Gastrocnemius medialis (tissue), 4 donors: ENCODE data around the gene DISP2. TPM values are rescaled to one million over a fixed set of nuclear protein-coding genes. Genes with fewer than 3 reads are reported as not detected.

Experiments used
- ATAC-seq, 2 donors: fragments of 150-250 bp; one replicate each; pipeline ENCODE4 v1.9.1; 2016
- DNase-seq, 2 donors: peaks; one replicate each; pipeline ENCODE4 v3.0.0-alpha.2; 2019
- H3K27ac ChIP-seq, 4 donors: fragments of 200-600 bp; sonication (generic); 1 replicate in 1 of 4; 2 replicates in 3 of 4; pipeline ENCODE4 v1.5.1; 2016 to 2018; ENCODE audit warnings: mild to moderate bottlenecking in 2 of 4, moderate library complexity in 1 of 4
- H3K27me3 ChIP-seq, 3 donors: fragments of 200-600 bp; sonication (generic) in 2 of 3; 1 replicate in 1 of 3; 2 replicates in 2 of 3; pipeline versions ENCODE4 v1.5.1 to v1.6.0; 2016 to 2019; ENCODE audit warnings: mild to moderate bottlenecking in 1 of 3, moderate library complexity in 1 of 3
- H3K36me3 ChIP-seq, 2 donors: fragments of 200-600 bp; sonication (generic) in 1 of 2; one replicate each; pipeline ENCODE4 v1.5.1; 2017 to 2018
- H3K4me1 ChIP-seq, 2 donors: fragments of 200-600 bp; sonication (generic) in 1 of 2; one replicate each; pipeline ENCODE4 v1.5.1; 2016 to 2017; ENCODE audit warnings: mild to moderate bottlenecking in 2 of 2
- H3K4me3 ChIP-seq, 4 donors: fragments of 200-600 bp; sonication (generic) in 3 of 4; 1 replicate in 1 of 4; 2 replicates in 3 of 4; pipeline ENCODE4 v1.5.1; 2016 to 2019; ENCODE audit warnings: mild to moderate bottlenecking in 2 of 4
- H3K9me3 ChIP-seq, 3 donors: fragments of 200-600 bp; sonication (generic) in 2 of 3; 1 replicate in 1 of 3; 2 replicates in 2 of 3; pipeline ENCODE4 v1.5.1; 2016 to 2019
- POLR2A ChIP-seq, 2 donors: fragments of 450-650 bp; IDR thresholded peaks; one replicate each; pipeline ENCODE4 v1.6.1; 2017; ENCODE audit warnings: antibody characterized with exemption in 2 of 2, mild to moderate bottlenecking in 2 of 2, moderate library complexity in 2 of 2
- in situ Hi-C, 4 donors: fragments of 200-750 bp; cut with MboI; loops; one replicate each; pipeline versions ENCODE4 v1.15.0 to v1.8.0; 2017; ENCODE audit warnings: low sequenced_read_pairs in 4 of 4
- intact Hi-C: fragments of 100-400 bp; cut with DNase I; formaldehyde crosslinking; loops from one replicate; pipeline ENCODE4 v1.15.1; 2023; ENCODE audit warnings: low total_unique reads
- total RNA-seq, 4 donors: library from RNA; depleted of rRNA; stranded (reverse); fragments of >200 nt; gene quantifications; one replicate each; pipeline versions ENCODE4 v1.1.0 to v1.2.3, GENCODE V29; 2016
- TF ChIP-seq, protein P1 (sequence below), 5 experiments: fragments of 450-650 bp in 3 of 5; fragments of 200-600 bp in 2 of 5; sonication (generic) in 2 of 5; IDR thresholded peaks in 4 of 5; conservative IDR thresholded peaks in 1 of 5; 1 replicate in 4 of 5; 2 replicates in 1 of 5; pipeline ENCODE4 v1.5.1; 2016 to 2019; ENCODE audit warnings: antibody characterized with exemption in 5 of 5, mild to moderate bottlenecking in 3 of 5, moderate library complexity in 3 of 5

DISP2 gene
- total RNA-seq, 4 donors from 2014 or later, result 0.02 to 0.12 (median 0.06) TPM

DNA sequence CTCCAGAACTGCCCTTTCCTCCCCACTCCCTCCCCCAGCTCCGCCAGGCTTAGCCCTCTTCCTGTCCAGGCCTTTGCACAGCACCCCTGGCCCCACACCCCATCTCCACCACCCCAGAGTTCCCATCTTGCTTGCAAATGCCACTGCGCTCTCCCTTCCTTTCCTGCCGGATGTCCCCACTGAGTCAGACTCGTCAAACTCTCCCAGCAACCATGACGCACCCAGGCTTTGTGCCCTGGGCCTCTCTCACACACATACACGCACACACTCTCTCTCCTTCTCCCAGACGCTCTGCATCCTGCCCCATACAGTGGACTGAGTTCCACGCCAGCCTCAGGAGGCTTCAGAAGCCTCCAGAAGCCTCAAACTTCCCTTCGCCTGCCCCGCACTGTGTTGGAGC is 14.5 kb upstream of the DISP2 start:
- DNase-seq (no peak), ATAC-seq (no peak)
- in situ Hi-C loops (loop anchor here in 1 of 4 donors (10.0 kb wide), 1 partner anchor 81 kb away; no protein-coding TSS in a partner anchor), intact Hi-C loops (loop anchor here (5.0 kb wide), 1 partner anchor 39 kb away; the partner anchor contains the start of gene KNSTRN)
- Histone ChIP-seq H3K4me3 (no peak overlapping the region), H3K9me3 (no peaks in the 10 kb centered on the region), H3K4me1 (peaks cover 31 to 37% of the 10 kb centered on the region in 2 donors), H3K27ac (peak overlapping the region; percentile 28 to 99 (median 46)), H3K36me3 (no peaks in the 10 kb centered on the region), H3K27me3 (no peaks in the 10 kb centered on the region)
- TF ChIP-seq, protein P1, sequence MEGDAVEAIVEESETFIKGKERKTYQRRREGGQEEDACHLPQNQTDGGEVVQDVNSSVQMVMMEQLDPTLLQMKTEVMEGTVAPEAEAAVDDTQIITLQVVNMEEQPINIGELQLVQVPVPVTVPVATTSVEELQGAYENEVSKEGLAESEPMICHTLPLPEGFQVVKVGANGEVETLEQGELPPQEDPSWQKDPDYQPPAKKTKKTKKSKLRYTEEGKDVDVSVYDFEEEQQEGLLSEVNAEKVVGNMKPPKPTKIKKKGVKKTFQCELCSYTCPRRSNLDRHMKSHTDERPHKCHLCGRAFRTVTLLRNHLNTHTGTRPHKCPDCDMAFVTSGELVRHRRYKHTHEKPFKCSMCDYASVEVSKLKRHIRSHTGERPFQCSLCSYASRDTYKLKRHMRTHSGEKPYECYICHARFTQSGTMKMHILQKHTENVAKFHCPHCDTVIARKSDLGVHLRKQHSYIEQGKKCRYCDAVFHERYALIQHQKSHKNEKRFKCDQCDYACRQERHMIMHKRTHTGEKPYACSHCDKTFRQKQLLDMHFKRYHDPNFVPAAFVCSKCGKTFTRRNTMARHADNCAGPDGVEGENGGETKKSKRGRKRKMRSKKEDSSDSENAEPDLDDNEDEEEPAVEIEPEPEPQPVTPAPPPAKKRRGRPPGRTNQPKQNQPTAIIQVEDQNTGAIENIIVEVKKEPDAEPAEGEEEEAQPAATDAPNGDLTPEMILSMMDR (IDR thresholded peaks at IDR 0.05 in 4 of 5, conservative IDR thresholded peaks at IDR 0.05 in 1 of 5), result no peak
- no peak for TF ChIP-seq POLR2A (IDR thresholded peaks at IDR 0.05)

DNA sequence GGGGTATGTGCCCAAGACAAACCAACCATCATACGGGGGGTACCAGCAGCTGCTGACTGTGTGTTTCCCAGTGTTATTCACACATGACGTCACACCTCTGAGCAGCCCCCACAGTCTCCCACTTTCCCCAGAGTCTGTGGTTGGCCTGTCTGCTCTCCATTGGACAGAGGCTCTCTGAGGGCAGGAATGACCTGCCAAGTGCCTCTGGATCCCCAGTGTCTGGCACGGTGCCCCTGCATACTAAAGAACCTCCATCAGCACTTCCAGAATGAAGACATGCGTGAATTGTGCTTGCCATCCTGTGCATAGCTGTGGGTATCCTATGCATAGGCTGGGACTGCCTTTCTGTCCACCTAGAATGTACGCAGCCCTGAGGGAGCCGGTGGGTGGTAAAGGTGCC is 13.8 kb upstream of the DISP2 start:
- Histone ChIP-seq H3K27ac (peak overlapping the region in 2 of 4 donors; percentile 34 to 42), H3K36me3 (no peaks in the 10 kb centered on the region), H3K4me1 (peaks cover 24 to 30% of the 10 kb centered on the region in 2 donors), H3K4me3 (no peak overlapping the region), H3K27me3 (no peaks in the 10 kb centered on the region), H3K9me3 (no peaks in the 10 kb centered on the region)
- DNase-seq (no peak), ATAC-seq (no peak)
- no peak for TF ChIP-seq POLR2A (IDR thresholded peaks at IDR 0.05)
- TF ChIP-seq, protein P1 (IDR thresholded peaks at IDR 0.05 in 4 of 5, conservative IDR thresholded peaks at IDR 0.05 in 1 of 5), result no peak
- in situ Hi-C loops (loop anchor here in 1 of 4 donors (10.0 kb wide), 1 partner anchor 81 kb away; no protein-coding TSS in a partner anchor), intact Hi-C loops (loop anchor here (1.0 to 5.0 kb wide), 2 partner anchors 38 to 78 kb away; partner anchors contain the start of gene KNSTRN)

DNA sequence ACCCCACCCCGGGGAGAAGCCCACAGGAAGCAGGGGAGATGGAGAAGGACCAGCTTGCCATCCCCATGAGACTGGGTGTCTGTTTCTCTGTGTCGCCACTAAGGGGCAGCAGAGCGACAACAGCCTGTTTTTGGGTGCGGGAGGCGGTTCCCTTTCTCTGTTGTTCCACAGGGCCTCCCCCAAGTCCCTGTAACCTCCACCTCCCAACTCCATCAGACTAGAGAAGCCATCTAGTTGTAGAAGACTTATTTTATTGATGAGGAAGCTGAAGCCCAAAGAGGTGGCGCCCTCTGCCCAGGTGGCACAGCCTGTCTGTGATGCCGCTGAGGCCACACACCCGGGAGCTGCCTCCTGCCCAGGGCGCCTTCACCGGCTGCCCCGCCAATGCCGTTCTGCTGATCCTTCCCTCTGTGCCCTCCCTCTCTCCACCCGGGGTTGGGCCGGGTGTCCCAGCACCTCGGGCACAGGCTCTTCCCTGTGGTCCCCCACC is 13.3 kb upstream of the DISP2 start:
- intact Hi-C loops, result loop anchor here (1.0 to 5.0 kb wide), 3 partner anchors 23 to 78 kb away; partner anchors contain the start of gene KNSTRN
- Histone ChIP-seq H3K9me3 (no peaks in the 10 kb centered on the region), H3K27me3 (no peaks in the 10 kb centered on the region), H3K4me3 (no peak overlapping the region), H3K36me3 (no peaks in the 10 kb centered on the region), H3K27ac (no peak overlapping the region), H3K4me1 (peaks cover 19 to 25% of the 10 kb centered on the region in 2 donors)
- TF ChIP-seq, protein P1 (IDR thresholded peaks at IDR 0.05 in 4 of 5, conservative IDR thresholded peaks at IDR 0.05 in 1 of 5), result peak; percentile 61 to 85 (median 75)
- TF ChIP-seq POLR2A (IDR thresholded peaks at IDR 0.05), result no peak
- in situ Hi-C loops, result loop anchor here in 1 of 4 donors (10.0 kb wide), 1 partner anchor 80 kb away; no protein-coding TSS in a partner anchor
- no peak for ATAC-seq
- DNase-seq, result peak in 1 of 2 donors; percentile 53

DNA sequence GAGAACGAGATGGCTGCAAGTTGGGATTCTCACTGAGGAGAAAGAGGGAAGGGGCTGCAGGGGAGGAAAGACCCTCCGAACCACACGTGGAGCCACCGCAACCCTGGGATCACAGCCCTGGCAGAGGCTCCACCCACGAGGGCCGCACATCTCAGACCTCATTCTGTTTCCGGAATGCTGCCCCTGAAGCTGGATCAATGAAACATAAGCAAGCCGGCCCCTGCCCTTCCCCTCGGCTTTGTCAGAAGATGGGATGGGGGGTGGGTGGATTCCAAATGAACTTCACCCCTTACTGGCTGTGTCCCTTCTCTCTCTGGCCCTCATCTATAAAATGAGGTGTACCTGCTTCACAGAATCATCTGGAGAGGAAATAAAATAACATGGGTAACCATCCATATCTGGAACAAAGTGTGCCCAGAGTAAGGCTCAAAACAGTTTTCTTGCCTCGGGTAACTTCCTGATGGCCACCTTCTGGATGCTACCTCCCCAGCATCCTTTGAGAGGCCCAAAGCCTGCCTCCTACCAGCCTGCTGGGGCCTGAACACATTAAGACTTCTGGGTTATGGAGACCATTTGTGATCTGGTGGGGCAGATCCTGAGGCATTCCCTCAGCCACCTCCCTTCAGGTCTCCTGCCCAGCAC is 12.7 kb upstream of the DISP2 start:
- in situ Hi-C loops, result loop anchor here in 1 of 4 donors (10.0 kb wide), 1 partner anchor 79 kb away; no protein-coding TSS in a partner anchor
- Histone ChIP-seq H3K4me1 (peaks cover 13 to 19% of the 10 kb centered on the region in 2 donors), H3K36me3 (no peaks in the 10 kb centered on the region), H3K4me3 (no peak overlapping the region), H3K27ac (no peak overlapping the region), H3K9me3 (no peaks in the 10 kb centered on the region), H3K27me3 (no peaks in the 10 kb centered on the region)
- TF ChIP-seq, protein P1 (IDR thresholded peaks at IDR 0.05 in 4 of 5, conservative IDR thresholded peaks at IDR 0.05 in 1 of 5), result no peak
- TF ChIP-seq POLR2A (IDR thresholded peaks at IDR 0.05), result no peak
- DNase-seq (no peak), ATAC-seq (no peak)
- intact Hi-C loops, result loop anchor here (1.0 kb wide), 1 partner anchor 22 kb away; no protein-coding TSS in a partner anchor
